B cell (primary cell): ENCODE results near the gene KRTAP5-1. TPM values are rescaled to one million over a fixed set of nuclear protein-coding genes. Genes with fewer than 3 reads are reported as not detected.

ENCODE experiments used
- ATAC-seq: fragments of 200-7000 bp; cut with Tn5 transposase; one replicate; pipeline ENCODE4 v1.10.0; 2021; ENCODE audit warnings: low read depth, mild to moderate bottlenecking, moderate number of reproducible peaks, moderate library complexity
- CTCF ChIA-PET: fragments of 350-600 bp; sonication (Branson Sonifier 250); formaldehyde crosslinking; loops from one replicate; lab custom pipeline; 2021; ENCODE audit warnings: antibody characterized with exemption, inconsistent platforms; lab: Charles Lee
- POLR2A ChIA-PET: fragments of 350-600 bp; sonication (Branson Sonifier 250); formaldehyde crosslinking; loops from one replicate; lab custom pipeline; 2021; ENCODE audit warnings: antibody characterized with exemption; lab: Charles Lee
- DNase-seq: peaks from one replicate; pipeline ENCODE4 v3.0.0; 2013
- H2AFZ ChIP-seq: 2 replicates; pipeline ENCODE4 v1.6.1; 2012; ENCODE audit warnings: mild to moderate bottlenecking, low read depth, low read length; ENCODE audit not compliant: insufficient read depth, poor library complexity, severe bottlenecking
- H3K27ac ChIP-seq, 2 donors: 1 replicate in 1 of 2; 2 replicates in 1 of 2; pipeline ENCODE4 v1.5.1; 2012 to 2013; ENCODE audit warnings: low read length in 2 of 2, mild to moderate bottlenecking in 2 of 2, moderate library complexity in 1 of 2
- H3K27me3 ChIP-seq, 4 experiments: fragments of 200-600 bp in 1 of 4; sonication (generic) in 1 of 4; replicated peaks in 1 of 4; 1 replicate in 2 of 4; 2 replicates in 2 of 4; pipeline versions ENCODE4 v1.6.1 to v1.7.0; 2013 to 2016; ENCODE audit warnings: low read length in 3 of 4, mild to moderate bottlenecking in 2 of 4, mixed read lengths in 1 of 4, moderate library complexity in 1 of 4; ENCODE audit not compliant: insufficient read depth in 4 of 4, control insufficient read depth in 3 of 4; ENCODE audit errors: control extremely low read depth in 1 of 4
- H3K36me3 ChIP-seq, 2 experiments: replicated peaks in 1 of 2; 1 replicate in 1 of 2; 2 replicates in 1 of 2; pipeline versions ENCODE4 v1.6.1 to v1.7.1; 2013; ENCODE audit warnings: low read length in 1 of 2; ENCODE audit not compliant: insufficient read depth in 2 of 2, control insufficient read depth in 1 of 2; ENCODE audit errors: control extremely low read depth in 1 of 2, extremely low read depth in 1 of 2
- H3K4me1 ChIP-seq, 2 donors: fragments of 200-600 bp in 1 of 2; sonication (generic) in 1 of 2; 1 replicate in 1 of 2; 2 replicates in 1 of 2; pipeline versions ENCODE4 v1.5.1 to v1.6.1; 2013 to 2017; ENCODE audit warnings: low read length in 2 of 2; ENCODE audit not compliant: control insufficient read depth in 2 of 2, insufficient read depth in 2 of 2
- H3K4me2 ChIP-seq: replicated peaks from 2 replicates; pipeline ENCODE3; 2012; ENCODE audit warnings: mild to moderate bottlenecking, low read depth, low read length; ENCODE audit not compliant: poor library complexity, severe bottlenecking
- H3K4me3 ChIP-seq, 5 experiments: fragments of 200-600 bp in 1 of 5; sonication (generic) in 1 of 5; 1 replicate in 3 of 5; 2 replicates in 2 of 5; pipeline versions ENCODE4 v1.5.1 to v1.7.0; 2011 to 2016; ENCODE audit warnings: low read length in 4 of 5, mild to moderate bottlenecking in 4 of 5, low read depth in 2 of 5, control low read depth in 1 of 5, moderate library complexity in 1 of 5; ENCODE audit not compliant: insufficient read depth in 1 of 5; ENCODE audit errors: control extremely low read depth in 1 of 5, extremely low read depth in 1 of 5
- H3K79me2 ChIP-seq: fragments of 200-600 bp; sonication (generic); one replicate; pipeline ENCODE4 v1.6.0; 2016; ENCODE audit warnings: low read length; ENCODE audit not compliant: control insufficient read depth, insufficient read depth
- H3K9ac ChIP-seq: fragments of 200-600 bp; sonication (generic); 2 replicates; pipeline ENCODE4 v1.6.1; 2017; ENCODE audit warnings: mild to moderate bottlenecking, low read length, moderate library complexity
- H3K9me3 ChIP-seq, 3 donors: one replicate each; pipeline versions ENCODE4 v1.6.1 to v1.7.1; 2013; ENCODE audit warnings: low read length in 2 of 3; ENCODE audit not compliant: control insufficient read depth in 2 of 3, insufficient read depth in 1 of 3; ENCODE audit errors: control extremely low read depth in 1 of 3
- H4K20me1 ChIP-seq: 2 replicates; pipeline ENCODE4 v1.6.0; 2012; ENCODE audit warnings: mild to moderate bottlenecking, low read length; ENCODE audit not compliant: insufficient read depth, control insufficient read depth, poor library complexity, severe bottlenecking
- H3K27ac Mint-ChIP-seq: one replicate; pipeline ENCODE4 v1.8.0; 2021; ENCODE audit warnings: mixed read lengths
- H3K27me3 Mint-ChIP-seq: one replicate; pipeline ENCODE4 v1.8.0; 2021; ENCODE audit warnings: mixed read lengths
- H3K4me1 Mint-ChIP-seq: one replicate; pipeline ENCODE4 v1.8.0; 2021; ENCODE audit warnings: mixed read lengths
- H3K4me3 Mint-ChIP-seq: one replicate; pipeline ENCODE4 v1.8.0; 2021; ENCODE audit warnings: mixed read lengths
- H3K9me3 Mint-ChIP-seq: one replicate; pipeline ENCODE4 v1.8.0; 2022; ENCODE audit warnings: mixed read lengths; ENCODE audit not compliant: insufficient read depth
- CTCF ChIP-seq: fragments of 200-600 bp; IDR thresholded peaks from one replicate; pipeline ENCODE4 v1.8.0; 2022; ENCODE audit warnings: antibody characterized with exemption, mild to moderate bottlenecking
- EZH2 ChIP-seq: IDR thresholded peaks from 2 replicates; pipeline ENCODE4 v1.6.1; 2012; ENCODE audit warnings: borderline replicate concordance, low read depth, mild to moderate bottlenecking, moderate library complexity, low read length; ENCODE audit not compliant: insufficient read depth, poor library complexity, severe bottlenecking
- WGBS: methylation state at CpG from one replicate; pipeline ENCODE4 v1.1.5; 2013; ENCODE audit warnings: missing lambda C conversion rate; ENCODE audit not compliant: insufficient coverage; 5-methylcytosine and 5-hydroxymethylcytosine counted together
- intact Hi-C: fragments of 100-400 bp; cut with micrococcal nuclease; formaldehyde crosslinking; loops from one replicate; pipeline ENCODE4 v1.10.0; 2022
- polyA plus RNA-seq: library from polyadenylated mRNA; depleted of rRNA; stranded (reverse); fragments of >200 nt; gene quantifications from 2 replicates; pipeline ENCODE4 v1.2.3, GENCODE V29; 2012
- total RNA-seq, 2 donors: library from RNA; stranded (reverse); fragments of 120-200 nt in 1 of 2; gene quantifications; 1 replicate in 1 of 2; 2 replicates in 1 of 2; pipeline versions ENCODE4 v1.2.3 to v1.2.4, GENCODE V29; 2013 to 2022

The KRTAP5-1 gene
- total and polyA plus RNA-seq, 2 donors (not counting 1 experiment from before 2014, with no cell fraction given): not detected

GRCh38 chr11:1563697-1564534, 21.2 kb downstream of the KRTAP5-1 start:
- intact Hi-C loops: no loop called here

More at GRCh38 chr11:1563697-1564534, 21.2 kb downstream of the KRTAP5-1 start:
- Histone ChIP-seq H3K4me1 (peaks cover 0 to 6% of the 10 kb centered on the region in 2 donors), H3K27me3 (peaks cover 0 to 17% (median 0%) of the 10 kb centered on the region in 4 experiments), H2AFZ (no peak overlapping the region), H3K9ac (no peak overlapping the region), H3K4me2 (no peak overlapping the region), H4K20me1 (no peaks in the 10 kb centered on the region), H3K36me3 (no peaks in the 10 kb centered on the region), H3K9me3 (peaks cover 0 to 9% (median 0%) of the 10 kb centered on the region in 3 donors), H3K4me3 (no peak overlapping the region), H3K79me2 (no peaks in the 10 kb centered on the region), H3K27ac (no peak overlapping the region)
- Mint-ChIP-seq H3K4me3 (no peak overlapping the region), H3K27ac (no peak overlapping the region), H3K27me3 (peaks cover 4% of the 10 kb centered on the region), H3K9me3 (no peaks in the 10 kb centered on the region), H3K4me1 (peaks cover 3% of the 10 kb centered on the region)
- TF ChIP-seq CTCF: no peak
- no peak for TF ChIP-seq EZH2
- no peak for ATAC-seq
- DNase-seq: peak; percentile 37
- POLR2A ChIA-PET: interaction anchor here (0.6 kb wide), 1 partner anchor 434 kb away, joined by 9 read pairs; no protein-coding TSS in a partner anchor
- 78% methylated on average over 23 of the region's 29 CpGs for WGBS
- CTCF ChIA-PET: interaction anchor here (1.4 to 4.5 kb wide), 2 partner anchors 11 to 17 kb away, joined by 4 to 28 read pairs; no protein-coding TSS in a partner anchor
